GM12875 (cell line): Measurements from ENCODE around the gene ZBTB40.

ENCODE experiments used
- H3K4me3 ChIP-seq: one replicate; pipeline ENCODE4 v1.5.1; 2011; ENCODE audit warnings: low read depth, low read length, control low read depth
- CTCF ChIP-seq: IDR thresholded peaks from 2 replicates; pipeline ENCODE4 v1.5.1; 2011; ENCODE audit warnings: low read depth, mild to moderate bottlenecking, control low read depth, inconsistent platforms, low read length, moderate library complexity, borderline replicate concordance; ENCODE audit not compliant: insufficient read depth

ZBTB40 gene

GRCh38 chr1:22484706-22485345 is 33.2 kb downstream of the ZBTB40 start:
- H3K4me3 ChIP-seq, result no peak overlapping the region
- TF ChIP-seq CTCF, result no peak

GRCh38 chr1:22485431-22485830 is 33.8 kb downstream of the ZBTB40 start:
- no peak overlapping the region for H3K4me3 ChIP-seq
- TF ChIP-seq CTCF, result no peak

GRCh38 chr1:22487781-22488180 is 36.1 kb downstream of the ZBTB40 start:
- no peak overlapping the region for H3K4me3 ChIP-seq

GRCh38 chr1:22488319-22488718 is 36.7 kb downstream of the ZBTB40 start:
- TF ChIP-seq CTCF, result no peak
- H3K4me3 ChIP-seq, result no peak overlapping the region

More at GRCh38 chr1:22487781-22488180, 36.1 kb downstream of the ZBTB40 start:
- no peak for TF ChIP-seq CTCF

- TF ChIP-seq CTCF, result no peak
These were observed 37.6 kb downstream of the ZBTB40 start for GRCh38 chr1:22489278-22489677.

GRCh38 chr1:22489823-22490222 is 38.2 kb downstream of the ZBTB40 start:
- TF ChIP-seq CTCF, result no peak
- H3K4me3 ChIP-seq, result no peak overlapping the region

More at GRCh38 chr1:22489278-22489677, 37.6 kb downstream of the ZBTB40 start:
- H3K4me3 ChIP-seq, result no peak overlapping the region

GRCh38 chr1:22490309-22490708 is 38.7 kb downstream of the ZBTB40 start:
- H3K4me3 ChIP-seq, result no peak overlapping the region
- TF ChIP-seq CTCF, result no peak
